Activated T-helper 2 cell treated with anti-CD3 and anti-CD28 coated beads, Interferon-gamma antibody, Interleukin-2, Interleukin-4, amounts not matched to agents 10 μg/mL and 5 μg/mL and 100 μg/mL, durations not matched to agents 14 hours and 24 hours and 36 hours (primary cell): ENCODE results near the gene ANKRD16. TPM values are rescaled to one million over a fixed set of nuclear protein-coding genes. Genes with fewer than 3 reads are reported as not detected.

Experiments
- DNase-seq: peaks from one replicate; pipeline ENCODE4 v3.0.0; 2021; ENCODE audit warnings: low spot score
- H3K27ac Mint-ChIP-seq: one replicate; pipeline ENCODE4 v1.8.0; 2021; ENCODE audit warnings: mixed read lengths
- H3K27me3 Mint-ChIP-seq: one replicate; pipeline ENCODE4 v1.8.0; 2021; ENCODE audit warnings: low read depth, mixed read lengths
- H3K36me3 Mint-ChIP-seq: one replicate; pipeline ENCODE4 v1.8.0; 2021; ENCODE audit warnings: low read depth, mixed read lengths
- H3K4me1 Mint-ChIP-seq: one replicate; pipeline ENCODE4 v1.8.0; 2021; ENCODE audit warnings: low read depth, mixed read lengths
- H3K4me3 Mint-ChIP-seq: one replicate; pipeline ENCODE4 v1.8.0; 2021; ENCODE audit warnings: low read depth, mild to moderate bottlenecking, moderate library complexity, mixed read lengths
- H3K9me3 Mint-ChIP-seq: one replicate; pipeline ENCODE4 v1.8.0; 2021; ENCODE audit warnings: mixed read lengths
- intact Hi-C: fragments of 100-400 bp; cut with micrococcal nuclease; formaldehyde crosslinking; loops from one replicate; pipeline ENCODE4 v1.15.1; 2023
- total RNA-seq: library from RNA; stranded (reverse); gene quantifications from 2 replicates; pipeline ENCODE4 v1.2.3, GENCODE V29; 2022

Gene ANKRD16
- total RNA-seq = 10.4 and 11.6 TPM in 2 replicates

GRCh38 chr10:5889624-5890451 is at the start of gene ANKRD16, which contains the start of gene FBH1:
ANKRD16 (minus strand) TSS chr10:5889893; CDS start chr10:5889354, 539 bp downstream.
FBH1 (plus strand) TSS chr10:5890243; CDS start chr10:5890346, 103 bp downstream.
- Mint-ChIP-seq H3K27ac (peak within 1 kb of the TSS; percentile 79), H3K27me3 (no peaks in the 10 kb centered on the region), H3K4me1 (peaks cover 41% of the 10 kb centered on the region), H3K9me3 (no peaks in the 10 kb centered on the region), H3K36me3 (peaks cover 61% of the 10 kb centered on the region), H3K4me3 (peak within 1 kb of the TSS; percentile 94)
- DNase-seq = peak; percentile 98
- intact Hi-C loops = loop anchor here (5.0 kb wide), 5 partner anchors 78 to 448 kb away; partner anchors contain the start of genes GDI2, IL15RA and RBM17

- Mint-ChIP-seq H3K27me3 (no peaks in the 10 kb centered on the region), H3K36me3 (peaks cover 30% of the 10 kb centered on the region), H3K4me1 (no peaks in the 10 kb centered on the region), H3K9me3 (no peaks in the 10 kb centered on the region), H3K27ac (no peak overlapping the region), H3K4me3 (no peak overlapping the region)
- intact Hi-C loops = no loop called here
- DNase-seq = no peak
Measured at GRCh38 chr10:5938291-5938690, 48.6 kb upstream of the ANKRD16 start.

- Mint-ChIP-seq H3K9me3 (no peaks in the 10 kb centered on the region), H3K4me1 (no peaks in the 10 kb centered on the region), H3K27me3 (no peaks in the 10 kb centered on the region), H3K27ac (no peak overlapping the region), H3K4me3 (no peak overlapping the region), H3K36me3 (peaks cover 35% of the 10 kb centered on the region)
- intact Hi-C loops = no loop called here
- no peak for DNase-seq
Measured at GRCh38 chr10:5937016-5937415, 47.3 kb upstream of the ANKRD16 start.

- intact Hi-C loops = no loop called here
- Mint-ChIP-seq H3K9me3 (no peaks in the 10 kb centered on the region), H3K27me3 (no peaks in the 10 kb centered on the region), H3K36me3 (peaks cover 39% of the 10 kb centered on the region), H3K4me3 (no peak overlapping the region), H3K27ac (no peak overlapping the region), H3K4me1 (no peaks in the 10 kb centered on the region)
- DNase-seq = no peak
Measured at GRCh38 chr10:5935628-5936027, 45.9 kb upstream of the ANKRD16 start.

- intact Hi-C loops = no loop called here
- Mint-ChIP-seq H3K27ac (no peak overlapping the region), H3K4me3 (no peak overlapping the region), H3K9me3 (no peaks in the 10 kb centered on the region), H3K27me3 (no peaks in the 10 kb centered on the region), H3K4me1 (no peaks in the 10 kb centered on the region), H3K36me3 (peaks cover 52% of the 10 kb centered on the region)
- no peak for DNase-seq
Measured at GRCh38 chr10:5933909-5934546, 44.3 kb upstream of the ANKRD16 start.

- H3K9me3 Mint-ChIP-seq = no peaks in the 10 kb centered on the region
- no peak overlapping the region for H3K4me3 Mint-ChIP-seq
- H3K36me3 Mint-ChIP-seq = peaks cover 52% of the 10 kb centered on the region
- H3K27ac Mint-ChIP-seq = no peak overlapping the region
- H3K4me1 Mint-ChIP-seq = peaks cover 3% of the 10 kb centered on the region
- no peaks in the 10 kb centered on the region for H3K27me3 Mint-ChIP-seq
- intact Hi-C loops = no loop called here
- DNase-seq = no peak
Measured at GRCh38 chr10:5932345-5932744, 42.7 kb upstream of the ANKRD16 start.

GRCh38 chr10:5930272-5930671 is 40.6 kb upstream of the ANKRD16 start:
- Mint-ChIP-seq H3K4me1 (peaks cover 3% of the 10 kb centered on the region), H3K27me3 (no peaks in the 10 kb centered on the region), H3K27ac (no peak overlapping the region), H3K4me3 (no peak overlapping the region), H3K9me3 (no peaks in the 10 kb centered on the region), H3K36me3 (peaks cover 55% of the 10 kb centered on the region)
- DNase-seq = no peak
- intact Hi-C loops = no loop called here

- Mint-ChIP-seq H3K4me1 (peaks cover 3% of the 10 kb centered on the region), H3K36me3 (peaks cover 55% of the 10 kb centered on the region), H3K4me3 (no peak overlapping the region), H3K27ac (no peak overlapping the region), H3K9me3 (no peaks in the 10 kb centered on the region), H3K27me3 (no peaks in the 10 kb centered on the region)
- intact Hi-C loops = no loop called here
- no peak for DNase-seq
Measured at GRCh38 chr10:5929442-5929841, 39.7 kb upstream of the ANKRD16 start.

GRCh38 chr10:5927306-5927705 is 37.6 kb upstream of the ANKRD16 start:
- H3K4me3 Mint-ChIP-seq = no peak overlapping the region
- no peak for DNase-seq
- H3K9me3 Mint-ChIP-seq = no peaks in the 10 kb centered on the region
- H3K4me1 Mint-ChIP-seq = peaks cover 3% of the 10 kb centered on the region
- H3K27me3 Mint-ChIP-seq = no peaks in the 10 kb centered on the region
- H3K36me3 Mint-ChIP-seq = peaks cover 70% of the 10 kb centered on the region
- H3K27ac Mint-ChIP-seq = no peak overlapping the region
- intact Hi-C loops = no loop called here

- H3K36me3 Mint-ChIP-seq = peaks cover 76% of the 10 kb centered on the region
- no peak for DNase-seq
- no peak overlapping the region for H3K4me3 Mint-ChIP-seq
- intact Hi-C loops = no loop called here
- no peak overlapping the region for H3K27ac Mint-ChIP-seq
- H3K4me1 Mint-ChIP-seq = peaks cover 3% of the 10 kb centered on the region
- H3K27me3 Mint-ChIP-seq = no peaks in the 10 kb centered on the region
- H3K9me3 Mint-ChIP-seq = no peaks in the 10 kb centered on the region
Measured at GRCh38 chr10:5924889-5925288, 35.2 kb upstream of the ANKRD16 start.

GRCh38 chr10:5921746-5922145 is 32.1 kb upstream of the ANKRD16 start:
- no peaks in the 10 kb centered on the region for H3K4me1 Mint-ChIP-seq
- no peak overlapping the region for H3K27ac Mint-ChIP-seq
- peaks cover 72% of the 10 kb centered on the region for H3K36me3 Mint-ChIP-seq
- no peak overlapping the region for H3K4me3 Mint-ChIP-seq
- no peaks in the 10 kb centered on the region for H3K27me3 Mint-ChIP-seq
- H3K9me3 Mint-ChIP-seq = no peaks in the 10 kb centered on the region
- DNase-seq = no peak
- intact Hi-C loops = no loop called here

- intact Hi-C loops = no loop called here
- Mint-ChIP-seq H3K4me3 (no peak overlapping the region), H3K36me3 (peaks cover 81% of the 10 kb centered on the region), H3K27me3 (no peaks in the 10 kb centered on the region), H3K27ac (no peak overlapping the region), H3K9me3 (no peaks in the 10 kb centered on the region), H3K4me1 (no peaks in the 10 kb centered on the region)
- no peak for DNase-seq
Measured at GRCh38 chr10:5919568-5919967, 29.9 kb upstream of the ANKRD16 start.

GRCh38 chr10:5918763-5919162 is 29.1 kb upstream of the ANKRD16 start:
- Mint-ChIP-seq H3K36me3 (peaks cover 81% of the 10 kb centered on the region), H3K27ac (no peak overlapping the region), H3K4me3 (no peak overlapping the region), H3K27me3 (no peaks in the 10 kb centered on the region), H3K4me1 (no peaks in the 10 kb centered on the region), H3K9me3 (no peaks in the 10 kb centered on the region)
- intact Hi-C loops = no loop called here
- DNase-seq = no peak
